ENCODE data around the gene S100A7A.
"Not testable (repeated sequence)": the region's sequence is repeated elsewhere in the genome, so short reads cannot be mapped to it uniquely, and the experiment has no call there.

Gene S100A7A

GRCh38 chr1:153438599-153438998 is 22.3 kb downstream of the S100A7A start:
- TF ChIP-seq CTCF (IDR thresholded peaks at IDR 0.05; ENCODE audit: insufficient read depth, low read depth, low read length, missing control alignments): no peak
- H3K4me3 ChIP-seq (ENCODE audit: low read length): no peak overlapping the region
- no peak for DNase-seq (ENCODE audit: low read depth)

DNA sequence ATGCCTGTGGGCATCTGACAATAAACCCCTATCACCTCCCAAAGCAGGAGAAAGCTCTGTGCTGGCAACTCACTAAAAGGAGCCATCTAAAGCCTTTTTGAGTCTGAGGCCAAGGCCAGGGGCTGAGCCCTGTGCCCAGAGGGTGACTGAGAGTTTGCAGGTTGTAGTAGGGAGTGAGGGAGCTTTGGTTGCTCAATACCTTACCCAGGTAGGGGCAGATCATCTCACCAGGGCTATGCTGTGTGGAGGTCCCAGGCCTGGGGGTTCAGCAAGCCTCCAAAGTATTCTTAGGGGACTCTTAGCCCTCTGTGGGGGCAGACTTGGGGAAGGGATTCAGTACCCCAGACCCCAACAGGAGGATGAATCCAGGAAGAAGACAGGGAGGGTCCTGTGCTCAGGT is 23.0 kb downstream of the S100A7A start:
- DNase-seq (ENCODE audit: low read depth): no peak
- TF ChIP-seq CTCF (IDR thresholded peaks at IDR 0.05; ENCODE audit: insufficient read depth, low read depth, low read length, missing control alignments): no peak
- no peak overlapping the region for H3K4me3 ChIP-seq (ENCODE audit: low read length)

GRCh38 chr1:153441238-153441755 is 25.0 kb downstream of the S100A7A start:
- H3K4me3 ChIP-seq (ENCODE audit: low read length): no peak overlapping the region
- DNase-seq (ENCODE audit: low read depth): no peak
- no peak for TF ChIP-seq CTCF (IDR thresholded peaks at IDR 0.05; ENCODE audit: insufficient read depth, low read depth, low read length, missing control alignments)

- no peak overlapping the region for H3K4me3 ChIP-seq (ENCODE audit: low read length)
- DNase-seq (ENCODE audit: low read depth): no peak
- no peak for TF ChIP-seq CTCF (IDR thresholded peaks at IDR 0.05; ENCODE audit: insufficient read depth, low read depth, low read length, missing control alignments)
These were observed 27.2 kb downstream of the S100A7A start for GRCh38 chr1:153443486-153443885.

- DNase-seq (ENCODE audit: low read depth): no peak
- TF ChIP-seq CTCF (IDR thresholded peaks at IDR 0.05; ENCODE audit: insufficient read depth, low read depth, low read length, missing control alignments): no peak
- no peak overlapping the region for H3K4me3 ChIP-seq (ENCODE audit: low read length)
These were observed 27.8 kb downstream of the S100A7A start for GRCh38 chr1:153444078-153444477.

- TF ChIP-seq CTCF (IDR thresholded peaks at IDR 0.05; ENCODE audit: insufficient read depth, low read depth, low read length, missing control alignments): no peak
- no peak overlapping the region for H3K4me3 ChIP-seq (ENCODE audit: low read length)
- DNase-seq (ENCODE audit: low read depth): peak; percentile 79
These were observed 31.3 kb downstream of the S100A7A start for GRCh38 chr1:153447498-153448170.

GRCh38 chr1:153448851-153449250 is 32.5 kb downstream of the S100A7A start:
- DNase-seq (ENCODE audit: low read depth): not testable (repeated sequence)

More at GRCh38 chr1:153448851-153449250, 32.5 kb downstream of the S100A7A start:
- H3K4me3 ChIP-seq (ENCODE audit: low read length): not testable (repeated sequence)

All from epithelial cell of esophagus (primary cell).